BJ (cell line): ENCODE results near the gene TPPP2. TPM values are rescaled to one million over a fixed set of nuclear protein-coding genes. Genes with fewer than 3 reads are reported as not detected.
"Not testable (repeated sequence)": the region's sequence is repeated elsewhere in the genome, so short reads cannot be mapped to it uniquely, and the experiment has no call there.

ENCODE experiments used
- CTCF ChIA-PET: fragments of 350-600 bp; formaldehyde crosslinking; extraction: SDS; loops from one replicate; lab custom pipeline; 2021; ENCODE audit warnings: antibody characterized with exemption, inconsistent platforms; lab: Yijun Ruan, JAX
- POLR2A ChIA-PET: fragments of 300-600 bp; sonication (Branson Sonifier 250); formaldehyde crosslinking; extraction: SDS; loops from one replicate; lab custom pipeline; 2021; ENCODE audit warnings: antibody characterized with exemption; lab: Charles Lee
- DNase-seq: peaks from one replicate; pipeline ENCODE4 v3.0.0-alpha.2; 2011; ENCODE audit warnings: low read depth
- H3K27me3 ChIP-seq: 2 replicates; pipeline ENCODE4 v1.6.0; 2011; ENCODE audit warnings: low read length; ENCODE audit not compliant: control insufficient read depth, insufficient read depth
- H3K36me3 ChIP-seq: 2 replicates; pipeline ENCODE4 v1.5.1; 2011; ENCODE audit warnings: low read length; ENCODE audit not compliant: control insufficient read depth, insufficient read depth
- H3K4me3 ChIP-seq: 2 replicates; pipeline ENCODE4 v1.5.1; 2011; ENCODE audit warnings: low read depth, mild to moderate bottlenecking, control low read depth, low read length
- CTCF ChIP-seq: IDR thresholded peaks from 2 replicates; pipeline ENCODE4 v1.5.1; 2011; ENCODE audit warnings: low read depth, mild to moderate bottlenecking, control low read depth, inconsistent platforms, low read length, moderate library complexity; ENCODE audit not compliant: insufficient read depth
- polyA plus RNA-seq: library from polyadenylated mRNA; depleted of rRNA; stranded (reverse); fragments of >200 nt; gene quantifications from 2 replicates; pipeline ENCODE4 v1.2.3, GENCODE V29; 2011

Gene TPPP2
- polyA plus RNA-seq, 1 experiment, result not detected

- no peak for DNase-seq
- CTCF ChIA-PET, result interaction anchor here (5.6 kb wide), 1 partner anchor 55 kb away, joined by 23 read pairs; no protein-coding TSS in a partner anchor
- no peak for TF ChIP-seq CTCF
- peaks cover 9% of the 10 kb centered on the region for H3K27me3 ChIP-seq
- no peaks in the 10 kb centered on the region for H3K36me3 ChIP-seq
- POLR2A ChIA-PET, result no interaction called here
- H3K4me3 ChIP-seq, result no peak overlapping the region
Observed at GRCh38 chr14:21037156-21037555, 7.1 kb downstream of the TPPP2 start.

GRCh38 chr14:21038441-21039422 lies 8.7 kb downstream of the TPPP2 start:
- no peak for TF ChIP-seq CTCF
- Histone ChIP-seq H3K36me3 (no peaks in the 10 kb centered on the region), H3K27me3 (peaks cover 11% of the 10 kb centered on the region), H3K4me3 (no peak overlapping the region)
- DNase-seq, result no peak
- CTCF ChIA-PET, result interaction anchor here (1.3 to 6.9 kb wide), 11 partner anchors 8 to 180 kb away, joined by 3 to 202 read pairs (median 16); partner anchors contain the start of genes ARHGEF40 and TPPP2
- POLR2A ChIA-PET, result no interaction called here

- CTCF ChIA-PET, result interaction anchor here (0.8 to 6.9 kb wide), 27 partner anchors 9 to 184 kb away, joined by 3 to 202 read pairs (median 6); partner anchors contain the start of genes ARHGEF40, RNASE8, SLC39A2 and TPPP2
- POLR2A ChIA-PET, result interaction anchor here (1.0 kb wide), 1 partner anchor 25 kb away, joined by 3 read pairs; no protein-coding TSS in a partner anchor
- DNase-seq, result no peak
- Histone ChIP-seq H3K27me3 (peaks cover 6% of the 10 kb centered on the region), H3K36me3 (no peaks in the 10 kb centered on the region), H3K4me3 (no peak overlapping the region)
- TF ChIP-seq CTCF, result peak; percentile 59
Observed at GRCh38 chr14:21039585-21040369, 9.8 kb downstream of the TPPP2 start.

GRCh38 chr14:21040370-21040925 lies 10.4 kb downstream of the TPPP2 start:
- CTCF ChIA-PET, result interaction anchor here (0.8 to 6.9 kb wide), 26 partner anchors 10 to 184 kb away, joined by 3 to 202 read pairs (median 6); partner anchors contain the start of genes ARHGEF40, RNASE8, SLC39A2 and TPPP2
- Histone ChIP-seq H3K4me3 (no peak overlapping the region), H3K36me3 (no peaks in the 10 kb centered on the region), H3K27me3 (peaks cover 7% of the 10 kb centered on the region)
- no peak for DNase-seq
- POLR2A ChIA-PET, result interaction anchor here (1.0 kb wide), 1 partner anchor 26 kb away, joined by 3 read pairs; no protein-coding TSS in a partner anchor
- TF ChIP-seq CTCF, result no peak

- not testable (repeated sequence) for H3K4me3 ChIP-seq, H3K36me3 ChIP-seq, H3K27me3 ChIP-seq, DNase-seq
- CTCF ChIA-PET, result interaction anchor here (1.3 to 6.9 kb wide), 19 partner anchors 10 to 183 kb away, joined by 4 to 202 read pairs (median 8); partner anchors contain the start of genes ARHGEF40, RNASE8 and TPPP2
- POLR2A ChIA-PET, result interaction anchor here (0.6 kb wide), 1 partner anchor 31 kb away, joined by 19 read pairs; no protein-coding TSS in a partner anchor
Observed at GRCh38 chr14:21040941-21041340, 10.9 kb downstream of the TPPP2 start.
